A172 (cell line): ENCODE data around the gene NRDE2. TPM values are rescaled to one million over a fixed set of nuclear protein-coding genes. Genes with fewer than 3 reads are reported as not detected.
"Not testable (repeated sequence)": the region's sequence is repeated elsewhere in the genome, so short reads cannot be mapped to it uniquely, and the experiment has no call there.

Source experiments
- DNase-seq: peaks from one replicate; pipeline ENCODE4 v3.0.0-alpha.2; 2015; ENCODE audit warnings: low spot score
- total RNA-seq: library from RNA; depleted of rRNA; stranded (reverse); fragments of >200 nt; shearing (Covaris generic); gene quantifications from 2 replicates; pipeline ENCODE4 v1.2.3, GENCODE V29; 2014

Gene NRDE2
- total RNA-seq, 1 experiment from 2014 or later = 8.7 TPM

- no peak for DNase-seq
These were observed 10.0 kb upstream of the NRDE2 start for GRCh38 chr14:90341784-90342183.

GRCh38 chr14:90341232-90341631 is 9.5 kb upstream of the NRDE2 start:
- not testable (repeated sequence) for DNase-seq

DNA sequence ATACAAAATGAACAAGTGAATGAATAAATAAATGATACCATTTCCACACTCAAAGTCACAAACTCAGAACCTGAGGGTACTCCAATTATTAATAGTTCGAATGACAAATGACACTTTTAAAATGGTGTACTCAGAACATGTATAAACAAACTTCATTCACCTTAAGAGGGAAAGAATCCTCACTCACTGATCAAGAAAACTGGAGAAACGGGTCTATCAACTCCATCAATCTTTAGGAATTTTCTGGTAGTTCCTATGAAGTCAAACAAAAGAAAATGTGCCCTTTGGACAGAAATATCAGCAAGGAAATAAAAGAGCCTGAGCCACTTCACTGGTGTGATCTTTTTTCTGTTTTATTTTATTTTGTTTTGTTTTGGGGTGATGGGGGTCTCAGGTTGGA is 5.2 kb upstream of the NRDE2 start:
- no peak for DNase-seq

GRCh38 chr14:90336401-90336800 is 4.7 kb upstream of the NRDE2 start:
- no peak for DNase-seq

GRCh38 chr14:90332271-90332584 is 487 bp upstream of the NRDE2 start:
- DNase-seq = no peak

DNA sequence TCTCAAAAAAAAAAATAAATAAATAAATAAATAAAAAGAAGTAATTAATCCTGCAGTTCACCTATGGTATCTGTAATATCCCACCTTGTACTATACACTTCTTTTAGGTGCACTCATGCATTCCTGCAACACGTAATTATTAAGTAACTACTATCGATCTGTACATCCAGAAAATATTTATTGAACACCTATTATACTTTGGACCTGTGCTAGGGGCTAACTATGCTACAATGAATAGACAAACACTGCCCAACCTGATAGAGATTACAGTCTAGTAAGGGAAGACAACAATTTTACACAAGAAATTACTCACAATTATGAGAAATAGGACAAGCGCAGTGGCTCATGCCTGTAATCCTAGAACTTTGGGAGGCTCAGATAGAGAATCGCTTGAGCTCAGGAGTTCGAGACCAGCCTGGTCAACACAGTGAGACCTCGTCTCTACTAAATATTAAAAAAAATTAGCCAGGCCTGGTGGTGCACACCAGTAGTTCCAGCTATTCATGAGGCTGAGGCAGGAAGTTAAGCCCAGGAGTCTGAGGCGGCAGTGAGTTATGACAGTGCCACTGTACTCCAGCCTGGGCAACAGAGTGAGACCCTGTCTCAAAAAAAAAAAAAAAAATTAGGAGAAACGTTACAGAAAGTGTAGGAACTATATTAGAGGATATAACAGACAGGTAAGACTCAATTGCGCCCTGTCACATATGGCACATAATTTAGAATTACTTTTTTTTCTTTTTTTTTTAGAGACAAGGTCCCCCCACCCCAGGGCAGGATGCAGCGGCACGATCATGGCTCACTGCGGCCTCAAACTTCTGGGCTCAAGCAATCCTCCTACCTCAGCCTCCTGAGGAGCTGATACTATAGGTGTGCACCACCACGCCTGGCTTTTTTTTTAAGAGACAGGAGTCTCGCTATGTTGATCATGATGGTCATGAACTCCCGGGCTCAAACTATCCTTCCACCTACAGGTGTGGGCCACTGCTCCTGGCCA is 1.2 kb downstream of the NRDE2 start:
- DNase-seq = no peak

GRCh38 chr14:90321891-90322290 is 9.8 kb downstream of the NRDE2 start:
- no peak for DNase-seq

- DNase-seq = no peak
These were observed 11.9 kb downstream of the NRDE2 start for GRCh38 chr14:90319634-90320541.

- peak; percentile 15 for DNase-seq
These were observed 12.6 kb downstream of the NRDE2 start for GRCh38 chr14:90319173-90319572.

DNA sequence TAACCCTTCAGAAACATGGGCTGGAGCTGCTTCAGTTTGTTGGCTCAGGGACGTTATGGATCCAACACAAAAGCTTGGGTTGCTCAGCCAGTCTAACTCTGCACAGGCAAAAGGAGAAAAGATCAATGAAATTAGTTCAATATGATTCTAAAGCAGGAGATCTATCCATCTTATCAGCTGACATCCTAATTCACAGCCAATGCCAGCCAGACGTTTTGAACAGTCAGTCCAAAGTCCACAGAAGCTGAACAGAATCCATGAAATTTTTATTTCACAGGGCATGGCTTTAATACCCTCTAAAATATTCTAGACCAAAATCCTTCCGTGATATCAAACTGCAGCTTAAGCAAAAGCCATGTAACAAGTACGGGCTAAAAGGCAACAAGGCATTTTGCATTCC is 13.7 kb downstream of the NRDE2 start:
- no peak for DNase-seq

- no peak for DNase-seq
These were observed 14.5 kb downstream of the NRDE2 start for GRCh38 chr14:90317286-90317685.

DNA sequence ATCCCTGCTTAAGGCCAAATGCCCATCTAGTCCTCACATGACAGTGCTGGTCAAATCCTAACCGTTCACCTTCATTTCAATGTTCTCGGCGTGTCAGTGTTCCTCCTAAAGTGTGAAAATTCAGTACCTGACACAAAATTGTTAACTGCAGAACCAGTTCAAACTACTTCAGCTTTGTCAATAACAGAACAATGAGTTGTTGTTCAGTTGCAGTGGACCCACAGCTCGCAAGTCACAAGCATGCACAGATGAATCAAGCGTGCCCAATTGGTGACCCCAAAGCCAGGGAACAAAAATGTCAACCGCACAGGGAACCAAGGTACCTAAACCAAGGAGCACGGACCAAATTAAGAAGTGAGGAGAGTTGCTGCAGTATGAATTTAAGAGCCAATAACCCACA is 23.2 kb downstream of the NRDE2 start:
- DNase-seq = no peak

DNA sequence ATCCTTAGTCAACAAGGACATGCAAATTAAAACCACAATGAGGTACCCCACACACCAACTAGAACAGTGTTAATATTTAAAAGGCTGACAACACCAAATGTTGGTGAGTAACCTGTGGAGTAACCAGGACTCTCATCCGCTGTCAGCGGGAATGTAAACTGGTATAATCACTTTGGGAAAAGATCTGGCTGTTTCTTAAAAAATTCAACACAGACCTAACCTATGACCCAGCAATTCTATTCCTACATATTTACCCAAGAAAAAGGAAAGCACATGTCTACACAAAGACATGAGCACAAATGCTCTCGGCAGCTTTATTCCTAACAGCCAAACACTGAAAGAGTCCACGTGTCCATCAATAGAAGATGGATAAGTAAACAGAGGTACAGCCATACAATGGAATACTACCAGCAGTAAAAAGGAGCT is 26.6 kb downstream of the NRDE2 start:
- DNase-seq = no peak

DNA sequence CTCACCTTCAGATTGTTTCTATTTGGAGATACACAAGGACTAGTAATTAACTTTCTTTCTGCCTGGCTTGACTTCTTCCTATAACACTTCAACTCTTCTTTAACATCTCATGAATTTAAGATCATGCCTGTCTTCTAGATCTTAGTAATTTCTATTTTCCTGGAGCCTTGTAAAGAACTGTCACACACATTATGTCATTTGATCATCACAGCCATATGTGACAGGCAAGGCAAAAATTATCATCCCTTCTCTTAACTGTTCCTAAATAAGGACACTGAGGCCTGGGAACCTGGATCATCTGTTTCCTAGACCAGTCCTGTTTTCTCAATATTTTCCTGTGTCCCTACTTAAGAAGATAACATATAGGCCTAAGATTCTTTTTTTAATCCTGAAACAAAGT is 27.2 kb downstream of the NRDE2 start:
- DNase-seq = no peak

DNA sequence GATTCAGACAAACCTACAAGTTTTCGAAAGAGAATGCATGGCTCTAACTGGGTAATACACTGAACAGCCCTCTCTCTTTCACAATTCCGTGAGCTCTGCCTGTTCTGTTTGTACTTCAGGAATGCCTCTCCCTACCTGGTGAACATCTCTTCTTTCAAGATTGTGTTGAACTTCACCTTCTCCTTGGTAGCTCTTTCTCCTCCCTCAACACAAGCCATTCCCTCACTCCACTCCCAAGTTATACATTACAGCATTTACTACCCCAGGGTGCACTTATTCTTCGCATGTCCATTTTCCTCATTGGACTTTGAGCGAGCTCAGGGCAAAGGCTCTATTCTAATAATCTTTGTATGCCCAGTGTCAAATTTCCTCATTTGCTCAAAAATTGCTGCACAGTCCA is 28.3 kb downstream of the NRDE2 start:
- DNase-seq = no peak

- DNase-seq = no peak
These were observed 29.0 kb downstream of the NRDE2 start for GRCh38 chr14:90302529-90303303.

GRCh38 chr14:90301668-90302090 is 30.1 kb downstream of the NRDE2 start:
- DNase-seq = peak; percentile 53

DNA sequence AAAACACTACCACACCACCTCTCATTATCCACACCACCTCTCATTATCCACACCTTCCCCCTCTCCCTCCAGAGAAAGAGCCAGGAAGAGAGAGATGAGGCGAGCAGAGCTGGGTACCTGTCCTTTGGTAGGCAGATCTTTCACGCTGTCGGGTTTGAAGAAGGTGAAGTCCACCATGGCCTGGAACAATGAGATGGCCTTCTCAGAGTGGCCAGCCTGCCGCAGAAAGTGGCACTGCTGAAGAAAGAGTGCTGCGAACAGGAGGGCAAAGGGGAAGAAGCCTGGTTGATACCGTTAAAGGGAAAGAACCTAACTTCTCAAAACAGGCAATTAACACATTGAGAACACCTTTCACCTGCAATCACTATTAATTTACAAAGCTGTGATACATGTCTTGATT is 30.6 kb downstream of the NRDE2 start:
- DNase-seq = no peak

DNA sequence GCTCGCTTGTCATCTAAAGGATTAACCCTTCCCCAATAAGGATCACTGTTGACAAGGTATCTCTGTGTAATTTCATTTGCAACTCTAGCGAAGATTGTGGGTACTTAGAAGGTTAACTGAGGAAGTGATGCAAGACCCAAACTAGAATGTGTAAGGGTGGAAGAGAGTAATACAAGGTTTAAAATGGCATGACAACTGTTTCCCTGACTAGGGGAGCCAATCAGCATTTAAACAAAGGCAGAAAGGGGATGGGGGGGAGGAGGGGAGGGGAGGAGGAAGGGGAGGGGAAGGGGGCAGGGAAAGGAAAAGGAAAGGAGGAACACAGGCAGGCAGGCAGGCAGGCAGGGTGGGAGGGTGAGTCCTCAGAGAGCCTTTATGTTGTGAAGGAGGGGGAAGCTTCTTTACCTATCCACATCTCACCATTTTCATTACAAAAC is 31.1 kb downstream of the NRDE2 start:
- no peak for DNase-seq

DNA sequence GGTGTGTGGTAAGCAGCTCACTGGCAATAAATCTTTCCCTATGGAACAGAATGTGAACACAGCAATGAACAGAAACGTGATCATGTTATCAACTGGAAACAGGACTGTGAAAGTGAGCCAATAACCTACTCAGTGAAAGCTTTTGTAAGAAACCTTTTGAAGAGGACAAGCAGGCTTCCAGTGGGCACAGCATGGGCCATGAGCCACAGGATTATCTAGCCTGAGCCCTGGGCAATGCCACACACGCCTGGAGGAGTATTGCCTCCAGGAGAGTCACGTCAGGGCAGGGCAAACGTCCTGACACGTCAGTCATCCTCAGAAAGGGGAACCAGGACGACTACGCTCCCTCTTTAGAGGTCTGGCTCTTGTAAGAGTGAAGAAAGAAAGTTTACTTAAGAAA is 32.3 kb downstream of the NRDE2 start:
- no peak for DNase-seq

GRCh38 chr14:90297876-90298629 is 33.7 kb downstream of the NRDE2 start:
- no peak for DNase-seq
